Measurements from ENCODE around the gene SLC35B1.

GRCh38 chr17:49667854-49668253 is 39.9 kb downstream of the SLC35B1 start:
- TF ChIP-seq CTCF (IDR thresholded peaks at IDR 0.05; ENCODE audit: low read depth, low read length) (no peak), MAX (IDR thresholded peaks at IDR 0.05; ENCODE audit: low read depth, low read length) (no peak), POLR2A (IDR thresholded peaks at IDR 0.05; ENCODE audit: extremely low read depth, insufficient read length) (no peak)
